Stimulated activated CD4-positive, alpha-beta T cell treated with anti-CD3 and anti-CD28 coated beads, Interleukin-1b, Interleukin-23, amount 100 ng/mL, for 4 hours (primary cell): ENCODE measurements around the gene TBC1D16.

Experiments
- DNase-seq, 2 donors: peaks; one replicate each; pipeline ENCODE4 v3.0.0-alpha.2; 2020; ENCODE audit warnings: low read depth in 2 of 2

The TBC1D16 gene

DNA sequence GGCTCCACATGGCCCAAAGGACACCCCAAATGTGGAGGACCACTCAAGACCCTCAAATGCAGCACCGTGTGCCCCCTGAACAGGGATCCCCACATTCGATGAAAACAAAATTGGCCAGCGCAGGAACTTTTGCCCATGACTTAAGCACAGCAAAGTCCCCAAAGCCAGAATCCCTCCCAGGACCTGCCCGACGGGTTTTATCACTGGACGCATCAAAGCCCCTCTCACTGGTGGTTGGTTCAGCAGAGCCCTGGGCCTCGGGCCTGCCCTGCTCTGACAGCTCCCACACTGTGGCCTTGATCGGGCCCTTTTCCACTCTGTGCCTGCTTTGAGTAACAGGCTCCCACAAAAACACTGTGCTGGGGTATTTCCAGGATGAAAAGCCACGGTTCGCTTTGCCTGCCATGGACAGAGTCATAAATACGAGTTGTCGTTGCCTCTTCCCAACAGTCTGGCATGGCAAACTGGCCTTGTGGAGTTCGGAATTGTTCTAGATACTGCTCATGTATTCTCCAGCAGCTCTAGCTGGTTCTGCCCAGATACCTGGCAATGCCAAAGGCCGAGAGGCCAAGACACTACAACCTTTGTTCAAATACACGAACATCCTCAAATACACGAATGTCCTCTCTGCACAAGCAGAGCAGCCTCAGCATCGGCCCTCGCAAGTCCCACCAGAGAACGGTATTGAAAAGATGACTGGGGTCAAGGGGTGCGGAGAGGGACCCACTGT is 46.4 kb downstream of the TBC1D16 start:
- DNase-seq: no peak

DNA sequence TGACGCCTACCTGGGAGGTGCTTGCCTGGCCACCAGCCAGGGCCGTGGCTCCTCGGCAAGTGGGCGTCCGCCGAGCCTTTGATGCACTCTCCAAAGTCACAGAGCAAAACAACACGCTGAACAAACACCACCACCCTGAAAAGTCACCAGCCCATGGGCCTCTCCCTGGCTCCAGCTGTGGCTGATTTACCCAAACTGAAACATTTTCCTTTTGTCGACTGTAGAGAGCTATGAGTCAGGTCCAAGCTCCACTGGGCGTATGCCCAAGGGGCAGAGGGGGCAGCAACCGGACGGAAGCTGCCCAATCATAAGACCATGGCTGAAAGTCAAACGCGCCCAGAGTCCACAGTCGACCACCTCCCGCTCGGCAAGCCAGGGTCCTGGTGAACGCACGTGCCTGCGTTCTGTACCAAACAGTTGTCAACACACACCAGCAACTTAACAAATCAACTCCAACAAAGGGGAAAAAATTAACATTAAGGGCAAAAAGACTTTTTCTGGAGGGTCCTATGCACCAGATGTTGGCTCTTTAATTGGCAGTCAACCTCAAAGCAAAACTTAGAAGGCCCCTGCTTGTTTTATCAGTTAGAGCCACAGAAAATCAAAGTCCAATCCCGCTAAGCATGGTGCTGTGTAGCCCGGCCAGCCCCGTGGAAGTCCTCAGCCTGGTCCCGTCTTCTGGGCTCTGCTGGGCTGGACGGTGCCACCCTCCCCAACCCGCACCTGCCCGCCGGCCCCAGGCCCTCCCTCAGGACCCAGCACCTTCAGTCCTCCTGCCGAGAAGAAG is 47.3 kb downstream of the TBC1D16 start:
- no peak for DNase-seq

DNA sequence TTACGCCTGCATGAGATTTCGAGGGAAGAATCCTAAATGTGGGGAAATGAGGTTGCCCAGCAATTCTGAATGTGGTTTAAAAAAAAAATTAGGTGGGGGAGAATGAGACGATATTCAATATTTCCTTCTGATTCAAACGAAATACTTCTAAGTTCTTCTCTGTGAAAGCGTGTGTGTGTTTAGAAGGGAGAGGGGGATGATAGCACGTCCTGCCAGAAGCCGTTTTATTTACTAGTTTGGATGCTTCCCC is 47.8 kb downstream of the TBC1D16 start:
- no peak for DNase-seq

DNA sequence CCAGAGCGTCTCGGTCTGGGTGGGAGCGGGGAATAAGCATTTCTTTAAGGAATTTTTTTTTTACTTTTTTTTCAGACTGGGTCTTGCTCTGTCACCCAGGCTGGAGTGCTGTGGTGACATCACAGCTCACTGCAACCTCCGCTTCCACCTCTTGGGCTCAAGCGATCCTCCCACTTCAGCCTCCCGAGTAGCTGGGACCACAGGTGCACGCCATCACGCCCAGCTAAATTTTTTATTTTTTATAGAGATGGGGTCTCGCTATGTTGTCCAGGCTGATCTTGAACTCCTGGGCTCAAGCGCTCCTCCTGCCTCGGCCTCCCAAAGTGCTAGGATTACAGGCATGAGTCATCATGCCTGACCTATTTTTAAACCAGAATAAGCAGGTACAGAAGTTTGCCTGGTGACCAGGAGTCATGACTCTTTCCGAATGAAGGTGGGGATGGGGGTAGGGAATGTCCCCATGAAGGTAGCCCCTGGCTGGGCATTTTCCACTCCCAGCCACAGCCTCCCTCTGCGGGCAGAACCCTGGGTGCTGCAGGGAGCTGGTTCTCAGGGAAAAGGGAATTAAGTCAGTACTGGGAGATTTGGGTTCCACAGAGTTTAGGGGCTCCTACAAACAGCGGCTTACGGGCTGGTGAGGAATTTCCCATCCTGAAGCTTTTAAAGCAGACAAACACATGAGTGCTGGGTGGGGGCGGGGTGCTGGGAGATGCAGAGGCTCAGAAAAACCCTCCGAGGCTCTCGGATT is 48.3 kb downstream of the TBC1D16 start:
- no peak for DNase-seq

DNA sequence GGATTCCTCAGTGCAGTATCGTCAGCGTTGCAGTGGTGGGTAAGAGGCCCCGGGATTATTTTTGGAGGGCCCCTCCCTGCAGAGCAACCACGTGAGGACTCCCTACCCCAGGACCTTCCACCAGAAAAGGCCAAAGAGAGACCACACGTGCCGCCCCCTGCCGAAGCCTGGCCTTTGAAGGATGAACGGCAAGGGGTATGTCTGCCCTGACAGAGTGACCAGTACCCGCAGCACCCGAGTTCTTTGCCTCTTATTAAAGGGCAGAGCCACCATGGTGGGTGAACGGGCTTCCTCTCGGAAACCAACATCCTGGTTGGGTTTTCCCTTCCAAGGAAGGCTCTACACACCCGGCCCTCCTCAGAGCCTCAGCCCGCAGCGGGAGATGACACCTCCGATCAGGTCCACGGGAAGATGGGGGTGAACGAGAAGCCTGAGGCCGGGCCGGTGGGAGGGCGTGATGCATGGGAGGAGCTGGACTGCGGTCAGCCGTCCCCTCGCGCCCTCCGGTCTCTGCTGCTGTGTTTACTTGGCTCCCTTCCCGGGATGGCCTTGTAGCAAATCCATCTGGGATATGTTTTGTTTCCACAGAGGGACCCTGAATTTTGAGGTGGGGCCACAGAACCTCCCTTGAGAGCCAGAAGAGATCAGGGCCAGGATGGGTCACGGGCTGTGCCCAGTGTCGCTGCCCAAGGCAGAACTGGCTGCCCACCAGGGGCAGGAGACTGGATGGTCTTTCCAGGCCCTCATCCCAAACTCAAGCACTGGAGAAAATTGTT is 49.1 kb downstream of the TBC1D16 start:
- DNase-seq: no peak

DNA sequence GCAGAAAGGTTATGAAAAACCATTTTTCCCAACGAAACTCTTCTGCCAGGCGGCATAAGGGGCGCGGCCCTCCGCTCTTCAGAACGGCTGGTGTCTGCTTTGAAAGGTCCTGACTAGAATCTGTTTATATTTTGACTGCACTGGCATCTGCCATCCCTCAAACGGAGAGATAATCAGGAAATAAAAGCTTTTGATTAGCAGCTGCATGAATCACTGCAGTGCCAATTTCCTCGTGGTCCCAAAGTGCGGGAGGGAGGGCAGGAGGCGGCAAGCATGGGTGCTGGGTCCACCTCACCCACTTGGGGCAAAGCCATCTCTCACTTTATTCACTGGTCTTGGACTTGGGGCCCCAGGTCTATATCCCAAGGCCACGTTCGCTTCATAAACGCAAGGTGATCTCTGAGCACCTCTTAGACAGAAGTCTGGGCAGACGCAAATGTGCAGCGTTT is 49.7 kb downstream of the TBC1D16 start:
- no peak for DNase-seq

DNA sequence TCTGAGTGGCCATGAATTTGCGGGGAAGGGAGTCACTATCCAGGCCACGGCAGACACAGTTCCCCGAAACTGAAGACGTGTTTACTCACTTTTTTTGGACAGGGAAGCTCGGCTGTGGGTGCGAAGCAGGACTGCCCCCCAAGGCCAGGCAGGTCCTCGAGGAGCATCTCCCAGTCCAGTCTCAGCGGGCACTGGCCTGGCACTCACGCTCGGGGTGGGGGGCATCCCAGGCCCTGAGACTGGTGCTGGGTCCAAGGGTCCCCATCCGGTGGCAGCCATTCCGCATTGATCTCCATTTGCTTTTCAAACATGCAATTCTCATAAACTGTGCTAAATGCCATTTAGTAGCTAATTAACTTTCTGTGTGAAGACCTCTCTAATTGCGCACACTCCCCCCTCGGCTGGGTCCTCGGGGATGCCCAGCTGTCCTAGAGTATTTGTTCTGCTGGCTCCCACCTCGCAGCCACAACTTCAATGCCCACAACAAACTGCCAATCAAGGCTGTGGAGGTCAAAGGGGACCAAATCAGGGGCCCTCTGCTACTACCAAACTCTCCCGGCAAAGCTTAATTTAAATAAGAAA is 50.2 kb downstream of the TBC1D16 start:
- no peak for DNase-seq

DNA sequence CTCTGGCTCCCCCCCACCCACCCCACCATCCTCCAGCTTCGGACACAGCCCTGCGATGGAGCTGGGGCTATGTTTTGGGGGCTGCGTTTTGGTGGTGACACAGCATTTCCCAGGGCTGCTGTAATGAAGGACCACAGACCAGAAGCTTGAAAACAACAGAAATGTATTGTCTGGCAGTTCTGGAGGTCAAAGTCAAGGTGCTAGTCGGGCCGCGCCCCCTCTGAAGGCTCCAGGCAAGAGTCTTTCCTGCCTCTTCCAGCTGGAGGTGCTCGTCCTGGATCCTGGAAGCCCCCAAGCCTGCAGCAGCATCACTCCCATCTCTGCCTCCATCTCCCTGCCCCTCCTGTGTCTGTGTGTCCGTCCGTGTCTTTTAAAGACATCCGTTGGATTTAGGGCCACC is 50.8 kb downstream of the TBC1D16 start:
- no peak for DNase-seq

DNA sequence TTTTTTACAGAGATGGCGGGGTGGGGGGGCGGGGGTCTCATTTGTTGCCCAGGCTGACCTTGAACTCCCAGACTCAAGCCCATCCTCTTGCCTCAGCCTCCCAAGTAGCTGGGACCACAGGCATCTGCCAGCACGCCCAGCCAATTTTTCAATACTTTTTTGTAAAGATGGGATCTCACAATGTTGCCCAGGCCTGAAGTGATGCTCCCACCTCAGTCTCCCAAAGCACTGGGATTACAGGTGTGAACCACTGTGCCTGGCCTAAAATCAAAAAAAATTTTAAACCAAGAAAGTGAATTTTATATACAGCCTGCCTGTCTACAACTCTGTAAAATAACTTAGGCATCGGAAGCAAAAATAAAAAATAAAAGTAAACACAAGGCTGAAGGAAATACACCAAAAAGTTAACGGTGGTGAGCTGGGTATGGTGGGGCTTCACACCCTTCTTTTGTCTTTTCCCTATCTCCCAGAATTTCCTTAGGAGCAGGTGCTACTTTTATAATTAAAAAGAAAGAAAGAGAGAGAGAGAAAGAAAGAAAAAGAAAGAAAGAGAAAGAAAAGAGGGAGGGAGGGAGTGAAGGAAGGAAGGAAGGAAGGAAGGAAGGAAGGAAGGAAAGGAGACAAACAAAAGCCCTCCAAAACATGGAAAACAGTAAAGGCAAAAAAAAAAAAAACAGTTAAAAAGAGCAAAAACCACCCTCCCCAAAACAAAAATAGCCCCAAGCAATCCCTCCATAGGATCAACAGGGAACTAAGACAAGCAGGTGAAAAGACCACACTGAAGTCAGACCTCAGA is 51.4 kb downstream of the TBC1D16 start:
- no peak for DNase-seq

DNA sequence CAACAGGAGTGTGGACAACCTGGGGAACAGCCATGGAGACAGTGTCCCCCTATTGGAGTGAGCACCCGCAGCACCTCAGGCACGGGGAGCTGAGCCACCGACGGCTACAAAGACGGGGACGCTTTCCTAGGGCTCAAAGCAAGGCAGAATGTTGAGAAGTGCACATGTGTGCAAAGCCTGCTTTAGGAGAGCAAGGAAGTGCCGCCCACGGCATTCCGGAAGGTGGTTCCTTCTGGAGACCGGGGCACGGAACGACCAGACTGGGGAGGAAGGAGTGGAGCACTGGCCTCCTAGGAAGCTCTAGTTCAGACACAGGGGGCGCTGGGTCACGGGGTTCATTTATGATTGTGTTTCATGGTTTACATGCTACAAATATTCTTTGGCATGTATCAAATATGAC is 52.2 kb downstream of the TBC1D16 start:
- DNase-seq: no peak

DNA sequence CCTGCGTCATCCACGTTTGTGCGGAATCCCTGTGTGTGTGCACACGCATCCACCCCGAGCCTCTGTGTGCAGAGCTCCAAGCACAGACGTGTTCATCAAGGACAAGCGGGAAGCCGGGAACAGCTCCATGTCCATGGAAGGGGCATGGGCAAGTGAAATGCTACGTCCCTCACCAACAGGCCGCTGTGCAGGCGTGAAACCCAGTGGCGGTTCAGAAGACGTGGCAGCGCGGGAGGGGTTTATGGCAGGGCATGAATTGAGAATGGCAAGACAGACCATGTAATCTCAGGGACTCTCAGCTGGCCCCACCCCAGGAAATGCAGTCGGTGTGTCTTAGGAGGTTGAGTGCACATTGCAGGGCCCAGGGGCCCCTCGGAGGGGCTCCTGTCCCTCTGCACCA is 52.7 kb downstream of the TBC1D16 start:
- DNase-seq: no peak

DNA sequence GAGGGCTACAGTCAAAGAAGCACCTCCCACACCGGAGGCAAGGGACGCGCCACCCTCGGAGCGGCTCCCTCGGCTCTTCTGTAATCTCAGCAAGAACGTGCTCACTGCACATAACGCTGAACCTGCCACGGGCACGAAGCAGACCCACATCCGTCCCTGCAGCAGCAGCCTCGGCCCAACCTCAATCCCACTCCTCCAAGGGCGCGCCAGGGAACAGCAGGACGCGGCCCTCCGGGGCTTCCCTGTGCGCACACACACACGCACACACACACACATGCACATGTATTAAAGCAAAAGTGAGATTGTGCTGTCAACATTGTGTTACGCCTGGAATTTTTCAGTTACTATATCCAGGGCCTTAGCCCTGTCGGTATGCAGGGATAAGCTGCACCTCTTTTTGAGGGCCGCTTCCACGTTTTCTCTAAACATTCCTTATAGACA is 54.0 kb downstream of the TBC1D16 start:
- DNase-seq: no peak

DNA sequence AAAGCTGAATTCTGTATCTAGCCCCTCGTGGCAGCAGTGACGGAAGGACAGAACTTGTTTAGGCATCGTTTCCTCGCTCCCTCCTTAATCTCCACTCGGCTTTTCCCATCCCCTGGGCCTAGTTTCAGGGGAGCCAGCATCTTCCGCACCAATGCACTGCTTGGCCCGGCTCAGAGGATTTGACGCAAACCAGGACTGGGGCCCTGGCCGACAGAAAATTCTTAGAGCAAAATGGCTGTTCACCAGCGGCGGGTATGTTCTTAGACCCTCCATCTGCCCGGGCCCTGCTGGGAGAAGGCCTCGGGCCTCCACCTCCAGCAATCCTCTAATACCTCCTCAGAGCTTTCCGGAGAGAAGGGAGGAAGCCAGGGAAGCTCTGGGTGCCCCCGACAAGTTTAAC is 54.6 kb downstream of the TBC1D16 start:
- DNase-seq: no peak

DNA sequence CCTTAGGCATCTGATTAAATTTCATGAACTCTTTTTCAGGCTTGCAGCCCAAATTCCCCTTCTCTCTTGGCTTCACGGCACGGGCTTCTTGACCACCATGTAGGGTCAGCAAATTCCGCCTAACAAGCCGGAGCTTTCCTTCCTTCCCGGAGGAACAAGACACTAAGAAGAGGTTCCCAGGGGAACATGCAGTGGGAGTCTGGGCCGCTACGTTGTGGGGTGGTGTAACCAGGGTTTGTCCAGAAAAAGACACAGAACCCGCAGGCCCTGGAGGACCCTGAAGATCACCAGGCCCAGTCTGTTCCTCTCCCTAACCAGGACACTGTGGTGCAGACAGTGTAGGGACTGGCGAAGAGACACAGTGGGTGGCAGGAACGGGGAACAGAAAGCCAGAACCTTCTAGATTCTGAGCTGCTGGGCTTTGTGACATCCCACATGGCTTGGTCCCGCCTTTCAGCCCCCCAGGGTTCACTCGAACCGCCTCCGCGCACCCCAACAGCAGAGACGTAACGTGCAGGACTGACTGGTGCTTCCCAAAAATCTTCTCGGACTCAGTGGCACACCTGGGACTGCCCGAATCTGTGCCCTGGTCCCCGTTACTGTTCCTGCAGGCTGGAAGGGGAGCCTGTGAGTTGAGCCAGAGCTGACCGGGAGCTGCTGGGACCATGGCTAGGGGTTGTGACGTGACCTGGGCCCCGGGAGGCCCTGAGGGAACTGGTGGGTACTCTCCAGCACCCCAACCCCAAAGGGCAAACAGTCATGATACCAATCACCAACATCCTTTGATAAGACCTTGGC is 55.2 kb downstream of the TBC1D16 start:
- no peak for DNase-seq

DNA sequence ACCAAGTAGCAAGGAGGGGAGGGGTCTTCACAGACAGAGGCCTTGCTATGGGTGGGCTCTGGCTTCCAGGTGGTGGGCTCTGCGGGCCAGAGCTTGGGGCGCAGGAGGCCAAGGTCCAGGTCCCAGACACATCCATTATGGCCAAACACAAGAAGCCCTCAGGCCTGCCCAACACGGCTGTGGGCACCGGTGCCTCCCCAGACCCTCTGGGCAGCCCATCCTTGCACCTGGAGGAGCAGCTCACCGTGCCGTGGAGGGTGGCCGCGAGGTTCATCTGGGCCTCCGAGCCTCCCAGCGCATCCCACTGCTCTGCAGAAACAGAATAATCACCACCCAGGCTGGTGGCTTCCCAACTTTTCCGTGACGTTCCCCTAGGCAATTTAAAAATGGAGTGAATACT is 55.9 kb downstream of the TBC1D16 start:
- DNase-seq: no peak

DNA sequence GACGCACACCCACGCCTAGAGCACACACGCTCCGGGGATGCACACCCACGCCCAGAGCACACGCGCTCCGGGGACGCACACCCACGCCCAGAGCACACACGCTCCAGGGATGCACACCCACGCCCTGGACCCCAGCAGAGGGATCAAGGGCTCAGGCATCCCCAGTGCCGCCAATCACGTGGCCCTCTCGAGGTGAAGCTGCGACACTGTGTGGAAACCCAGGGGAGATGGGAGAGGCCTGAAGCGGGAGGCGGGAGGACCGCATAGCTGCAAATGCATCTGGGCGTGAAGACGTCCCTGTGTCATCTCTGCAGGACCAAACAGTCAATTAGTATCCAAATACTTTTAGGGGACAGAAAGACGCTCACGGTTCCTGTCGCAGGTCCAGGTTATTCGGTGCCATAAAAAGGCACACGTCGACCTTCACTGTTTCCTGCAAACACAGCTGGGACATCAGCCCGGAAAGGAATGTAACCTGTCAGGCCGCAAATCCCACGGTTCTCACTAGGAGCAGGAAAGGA is 56.4 kb downstream of the TBC1D16 start:
- DNase-seq: no peak

DNA sequence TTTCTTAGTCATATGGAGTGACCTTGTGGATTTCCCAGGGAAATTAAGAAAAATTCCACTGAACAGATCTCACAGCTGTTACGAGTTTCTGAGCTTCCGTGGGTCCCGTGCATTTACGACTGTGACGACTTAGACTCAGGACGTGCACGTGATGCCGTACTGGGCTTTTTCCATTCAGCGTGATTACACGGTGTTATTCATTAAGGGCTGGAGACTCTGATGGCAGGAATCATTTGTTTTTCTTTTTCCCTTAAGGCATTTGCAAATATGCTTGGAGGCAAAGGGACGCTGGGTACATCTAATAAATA is 57.2 kb downstream of the TBC1D16 start:
- no peak for DNase-seq

DNA sequence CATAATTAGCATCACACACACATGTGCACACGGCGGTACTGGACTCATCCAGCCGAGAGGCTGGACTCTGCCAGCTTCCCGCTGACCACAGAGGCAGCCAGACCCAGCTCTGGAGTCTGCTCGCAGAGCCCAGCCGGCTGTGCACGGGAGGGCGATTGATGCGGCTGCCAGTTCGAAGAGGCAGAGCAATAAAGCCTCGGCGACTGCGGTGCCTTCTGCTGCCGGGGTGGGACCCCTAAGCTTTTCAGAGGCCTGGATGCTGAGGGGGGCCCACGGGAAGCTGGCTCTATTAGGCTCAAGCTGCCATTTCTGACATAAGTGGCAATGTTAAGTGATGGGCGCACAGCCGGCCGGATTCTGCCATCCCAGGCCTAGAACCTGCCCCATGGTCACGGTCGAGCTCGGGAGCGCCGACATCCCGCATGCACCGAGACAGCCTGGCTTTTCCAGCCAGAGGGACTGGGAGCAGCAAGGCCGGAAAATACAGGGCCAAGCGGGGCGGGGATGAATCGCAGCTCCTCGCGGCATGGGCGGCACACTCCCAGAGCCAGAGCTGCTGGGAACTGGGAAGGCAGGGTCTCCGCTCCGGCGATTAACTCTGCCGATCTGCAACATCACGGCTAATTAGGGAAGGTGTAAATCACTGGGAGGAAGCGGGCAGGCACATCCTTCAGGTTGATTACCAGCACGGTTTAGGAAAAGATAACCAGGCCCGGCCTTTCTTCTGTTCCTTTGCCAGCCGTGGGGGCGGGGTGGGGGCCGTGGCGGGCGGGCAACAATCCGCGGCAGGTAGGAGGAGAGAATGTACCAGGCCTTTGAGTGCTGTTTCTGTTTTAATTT is 57.7 kb downstream of the TBC1D16 start:
- DNase-seq: no peak

DNA sequence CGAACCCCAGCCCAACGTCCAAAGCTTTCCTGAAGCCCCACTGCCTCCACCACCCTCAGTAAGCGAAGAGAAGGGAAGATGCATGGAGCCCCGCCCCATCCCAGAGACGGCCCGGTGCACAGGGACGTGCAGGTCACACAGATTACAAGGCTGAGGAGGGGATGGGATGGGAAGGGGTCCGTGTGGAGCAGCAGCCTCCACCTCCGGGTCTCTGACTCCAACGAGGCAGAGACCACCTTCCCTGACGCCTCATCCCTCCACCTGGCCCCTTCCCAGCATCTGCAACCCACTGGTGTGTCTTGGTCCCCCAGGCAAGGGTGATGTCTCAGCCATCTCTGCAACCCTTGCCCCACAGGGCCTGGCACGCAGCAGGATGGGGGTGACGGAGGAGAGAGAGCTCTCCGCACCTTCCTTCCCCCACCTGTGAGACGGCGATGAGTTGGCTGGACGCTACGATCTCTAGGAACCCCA is 58.5 kb downstream of the TBC1D16 start:
- DNase-seq: no peak
